AG10803 (cell line): ENCODE data around the gene FGF2.

ENCODE experiments used
- DNase-seq: peaks from one replicate; pipeline ENCODE4 v3.0.0; 2010; ENCODE audit warnings: low read depth
- H3K4me3 ChIP-seq: 2 replicates; pipeline ENCODE4 v1.5.1; 2011; ENCODE audit warnings: mild to moderate bottlenecking, low read length, control low read depth
- CTCF ChIP-seq: conservative IDR thresholded peaks from 2 replicates; pipeline ENCODE4 v1.5.1; 2011; ENCODE audit warnings: mild to moderate bottlenecking, low read length, control low read depth, inconsistent platforms

The FGF2 gene

GRCh38 chr4:122815248-122815647 is 11.4 kb upstream of the FGF2 start:
- no peak for DNase-seq
- no peak overlapping the region for H3K4me3 ChIP-seq
- TF ChIP-seq CTCF, result no peak

DNA sequence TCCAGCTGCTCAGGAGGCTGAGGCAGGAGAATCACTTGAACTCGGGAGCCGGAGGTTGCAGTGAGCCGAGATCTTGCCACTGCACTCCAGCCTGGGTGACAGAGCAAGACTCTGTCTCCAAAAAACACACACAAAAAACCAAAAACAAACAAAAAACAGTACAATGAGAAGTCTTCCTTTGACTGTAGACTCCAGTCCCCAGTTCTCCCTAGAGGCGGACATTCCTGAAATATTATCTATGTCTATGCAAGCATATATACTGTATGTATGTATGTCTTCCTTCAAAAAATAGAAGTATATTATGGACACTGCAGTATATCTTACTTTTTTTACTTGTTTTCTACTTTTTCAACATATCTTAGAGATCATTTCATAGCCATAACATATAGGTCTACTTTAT is 10.2 kb upstream of the FGF2 start:
- TF ChIP-seq CTCF, result no peak
- no peak overlapping the region for H3K4me3 ChIP-seq
- no peak for DNase-seq

DNA sequence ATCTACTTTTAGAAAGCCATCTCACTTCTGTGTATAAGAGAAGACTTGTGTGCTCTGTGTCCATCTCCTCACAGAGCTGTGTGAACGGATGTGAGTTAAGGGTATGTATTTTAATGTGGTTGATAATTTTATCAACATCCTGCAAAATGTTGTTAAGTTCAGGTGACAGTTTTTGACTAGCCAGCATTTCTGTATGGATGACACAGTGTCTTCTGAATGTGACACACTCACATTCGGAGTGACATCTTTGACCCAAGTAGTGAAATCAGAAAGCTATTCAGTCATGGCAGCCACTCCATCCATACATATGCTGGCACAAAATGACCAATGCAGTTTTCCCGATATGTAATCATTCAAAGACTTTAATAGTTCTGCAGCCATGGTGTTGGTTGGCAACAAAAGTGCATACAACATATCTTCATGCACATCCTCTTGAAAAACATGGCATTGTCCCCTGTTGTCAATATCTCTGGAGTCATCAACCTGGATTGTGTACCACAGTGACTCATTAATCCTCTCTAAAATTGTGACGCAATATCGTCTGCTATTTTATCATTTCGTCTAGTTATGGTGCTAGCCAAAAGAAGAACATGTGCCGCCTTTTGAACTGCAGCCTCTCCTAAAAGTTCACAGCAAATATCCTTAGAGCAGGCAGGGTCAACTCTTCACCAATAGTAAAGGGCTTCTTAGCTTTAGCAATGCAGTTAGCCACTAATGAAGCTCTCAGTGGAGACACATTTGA is 6.8 kb upstream of the FGF2 start:
- peak; percentile 61 for DNase-seq
- H3K4me3 ChIP-seq, result no peak overlapping the region
- no peak for TF ChIP-seq CTCF

- no peak overlapping the region for H3K4me3 ChIP-seq
- no peak for DNase-seq
Measured at GRCh38 chr4:122821092-122821491, 5.5 kb upstream of the FGF2 start.

DNA sequence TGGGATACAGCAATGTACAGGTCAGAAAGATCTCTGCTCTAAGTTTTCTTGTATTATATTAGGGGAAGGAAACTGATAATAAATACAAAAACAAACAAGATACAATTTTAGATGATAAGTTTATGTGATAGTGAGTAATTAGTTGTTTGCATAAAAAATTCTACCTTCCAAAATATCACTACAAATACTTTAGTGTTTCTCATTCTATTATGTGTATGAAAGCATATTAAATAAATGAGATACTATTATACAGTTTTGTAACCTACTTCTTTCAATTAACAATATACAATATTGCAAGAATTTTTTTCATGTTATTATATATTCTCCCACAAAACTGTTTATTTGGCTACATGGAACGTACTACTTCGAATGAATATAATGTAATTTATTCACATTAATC is 4.2 kb upstream of the FGF2 start:
- no peak overlapping the region for H3K4me3 ChIP-seq
- TF ChIP-seq CTCF, result no peak
- DNase-seq, result no peak

More at GRCh38 chr4:122821092-122821491, 5.5 kb upstream of the FGF2 start:
- no peak for TF ChIP-seq CTCF

DNA sequence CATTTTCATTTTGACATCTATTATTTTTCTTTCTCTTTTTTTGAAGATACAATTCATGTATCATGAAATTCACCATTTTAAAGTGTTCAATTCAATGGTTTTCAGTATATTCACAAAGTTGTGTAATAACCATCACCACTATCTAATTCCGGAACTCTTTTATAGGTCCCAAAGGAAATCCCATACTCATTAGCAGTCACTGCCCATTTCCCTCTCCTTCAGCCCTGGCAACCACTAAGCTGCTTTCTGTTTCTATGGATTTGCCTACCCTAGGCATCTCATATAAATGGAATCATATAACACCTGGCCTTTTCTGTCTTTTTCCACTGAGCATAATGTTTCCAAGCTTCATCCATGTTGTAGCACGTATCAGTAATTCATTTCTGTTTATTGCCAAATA is 3.2 kb upstream of the FGF2 start:
- no peak for DNase-seq
- TF ChIP-seq CTCF, result no peak

DNA sequence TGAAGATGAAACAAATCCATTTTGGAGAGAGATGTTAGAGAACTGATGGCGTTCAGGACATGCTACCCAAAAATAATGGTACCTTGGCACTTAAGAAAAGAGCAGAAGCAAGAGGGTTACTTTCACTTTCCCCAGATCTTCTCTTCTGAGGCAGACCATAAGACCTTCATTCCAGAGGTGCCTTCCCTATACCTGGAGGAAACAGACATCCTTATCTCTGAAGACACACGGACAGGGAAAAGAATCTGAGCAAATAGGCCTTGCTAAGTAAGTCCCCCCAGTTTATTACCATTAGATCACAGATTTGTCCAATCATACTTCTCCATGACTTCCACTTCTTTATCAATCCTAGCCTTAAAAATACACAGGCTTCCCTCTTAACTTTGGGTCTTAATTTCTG is 2.0 kb upstream of the FGF2 start:
- no peak for DNase-seq
- TF ChIP-seq CTCF, result no peak
- no peak overlapping the region for H3K4me3 ChIP-seq

More for the DNA sequence above, 3.2 kb upstream of the FGF2 start:
- H3K4me3 ChIP-seq, result no peak overlapping the region
